ENCODE measurements around the gene RTN4RL1.
A peak's percentile ranks its signal among the peaks of the same experiment; 100 is the strongest.

Gene RTN4RL1

GRCh38 chr17:2055292-2056205 lies 30.4 kb upstream of the RTN4RL1 start:
- TF ChIP-seq CTCF (IDR thresholded peaks at IDR 0.05; ENCODE audit: low read depth, low read length, missing control alignments), result no peak
- H3K4me3 ChIP-seq (replicated peaks; ENCODE audit: low read depth, low read length), result peak overlapping the region; percentile 81
- no peak for DNase-seq (ENCODE audit: extremely low read depth, low read depth)

- peak within 1 kb of the TSS; percentile 81 for H3K4me3 ChIP-seq (replicated peaks; ENCODE audit: low read depth, low read length)
- no peak for DNase-seq (ENCODE audit: extremely low read depth, low read depth)
- peak; percentile 76 for TF ChIP-seq CTCF (IDR thresholded peaks at IDR 0.05; ENCODE audit: low read depth, low read length, missing control alignments)
Observed at GRCh38 chr17:2054512-2055291, 29.6 kb upstream of the RTN4RL1 start, which contains the start of gene HIC1. Gene HIC1, plus strand, starts transcription at chr17:2055103. Its CDS starts 1,588 bp downstream, at chr17:2056691.

GRCh38 chr17:2054262-2054511 lies 29.1 kb upstream of the RTN4RL1 start:
- no peak for TF ChIP-seq CTCF (IDR thresholded peaks at IDR 0.05; ENCODE audit: low read depth, low read length, missing control alignments)
- no peak for DNase-seq (ENCODE audit: extremely low read depth, low read depth)
- H3K4me3 ChIP-seq (replicated peaks; ENCODE audit: low read depth, low read length), result peak overlapping the region; percentile 81

GRCh38 chr17:2053380-2054261 lies 28.5 kb upstream of the RTN4RL1 start:
- TF ChIP-seq CTCF (IDR thresholded peaks at IDR 0.05; ENCODE audit: low read depth, low read length, missing control alignments), result peak; percentile 67
- no peak for DNase-seq (ENCODE audit: extremely low read depth, low read depth)
- H3K4me3 ChIP-seq (replicated peaks; ENCODE audit: low read depth, low read length), result peak overlapping the region; percentile 81

GRCh38 chr17:2051933-2052559 lies 26.9 kb upstream of the RTN4RL1 start:
- no peak for TF ChIP-seq CTCF (IDR thresholded peaks at IDR 0.05; ENCODE audit: low read depth, low read length, missing control alignments)
- no peak for DNase-seq (ENCODE audit: extremely low read depth, low read depth)
- H3K4me3 ChIP-seq (replicated peaks; ENCODE audit: low read depth, low read length), result no peak overlapping the region
